Peyer's patch (tissue), 4 donors: ENCODE results near the gene MT1M. TPM values are rescaled to one million over a fixed set of nuclear protein-coding genes. Genes with fewer than 3 reads are reported as not detected.
"Not testable (repeated sequence)": the region's sequence is repeated elsewhere in the genome, so short reads cannot be mapped to it uniquely, and the experiment has no call there.

Experiments
- DNase-seq, 3 donors: peaks; one replicate each; pipeline ENCODE4 v3.0.0-alpha.2; 2017 to 2019
- H3K27ac ChIP-seq, 4 donors: fragments of 200-600 bp; sonication (generic); one replicate each; pipeline ENCODE4 v1.5.1; 2016 to 2019
- H3K27me3 ChIP-seq, 2 donors: fragments of 200-600 bp; sonication (generic); one replicate each; pipeline ENCODE4 v1.5.1; 2019
- H3K36me3 ChIP-seq, 3 donors: fragments of 200-600 bp; sonication (generic); one replicate each; pipeline ENCODE4 v1.5.1; 2016 to 2019
- H3K4me1 ChIP-seq, 4 donors: fragments of 200-600 bp; sonication (generic); one replicate each; pipeline ENCODE4 v1.5.1; 2016 to 2019
- H3K4me3 ChIP-seq, 4 donors: fragments of 200-600 bp; sonication (generic); 1 replicate in 3 of 4; 2 replicates in 1 of 4; pipeline ENCODE4 v1.5.1; 2016 to 2019; ENCODE audit warnings: mild to moderate bottlenecking in 1 of 4
- H3K9me3 ChIP-seq, 4 donors: fragments of 200-600 bp; sonication (generic); one replicate each; pipeline ENCODE4 v1.5.1; 2016 to 2019; ENCODE audit warnings: mild to moderate bottlenecking in 1 of 4
- CTCF ChIP-seq, 6 experiments: fragments of 450-650 bp in 4 of 6; fragments of 200-600 bp in 2 of 6; sonication (generic) in 1 of 6; IDR thresholded peaks; one replicate each; pipeline ENCODE4 v1.5.1; 2017 to 2019; ENCODE audit warnings: antibody characterized with exemption in 6 of 6, mild to moderate bottlenecking in 3 of 6, moderate library complexity in 1 of 6
- POLR2A ChIP-seq, 2 donors: fragments of 450-650 bp; IDR thresholded peaks; one replicate each; pipeline ENCODE4 v1.5.1; 2017; ENCODE audit warnings: antibody characterized with exemption in 2 of 2, mild to moderate bottlenecking in 2 of 2, moderate library complexity in 2 of 2
- total RNA-seq, 4 donors: library from RNA; depleted of rRNA; stranded (reverse); fragments of >200 nt; gene quantifications; one replicate each; pipeline ENCODE4 v1.1.0, GENCODE V29; 2016

MT1M gene
- total RNA-seq, result 100 to 1,000 TPM in 1 of 4 donors, 10 to 100 TPM in 1, 1 to 10 TPM in 2; 3.5 to 252 (median 11.3) TPM

- peaks cover 0 to 11% of the 10 kb centered on the region in 2 donors for H3K27me3 ChIP-seq
- DNase-seq, result peak in 1 of 3 donors; percentile 86
- peak within 1 kb of the TSS; percentile 25 to 78 (median 44) for H3K27ac ChIP-seq
- H3K9me3 ChIP-seq, result no peaks in the 10 kb centered on the region
- H3K4me3 ChIP-seq, result peak within 1 kb of the TSS; percentile 29 to 65 (median 46)
- H3K4me1 ChIP-seq, result peaks cover 0 to 17% (median 0%) of the 10 kb centered on the region in 4 donors
- no peaks in the 10 kb centered on the region for H3K36me3 ChIP-seq
- TF ChIP-seq CTCF (IDR thresholded peaks at IDR 0.05) (no peak), POLR2A (IDR thresholded peaks at IDR 0.05) (no peak)
Measured at GRCh38 chr16:56632156-56632847, at the start of gene MT1M. Gene MT1M (plus strand): TSS chr16:56632659. CDS start chr16:56632732, 73 bp downstream.

- DNase-seq, H3K27me3 ChIP-seq, H3K27ac ChIP-seq, H3K4me3 ChIP-seq, H3K4me1 ChIP-seq, H3K36me3 ChIP-seq, H3K9me3 ChIP-seq: not testable (repeated sequence)
Measured at GRCh38 chr16:56582911-56583310, 49.5 kb upstream of the MT1M start.

- TF ChIP-seq CTCF (IDR thresholded peaks at IDR 0.05) (no peak), POLR2A (IDR thresholded peaks at IDR 0.05) (no peak)
- Histone ChIP-seq H3K4me3 (no peak overlapping the region), H3K9me3 (no peaks in the 10 kb centered on the region), H3K4me1 (no peaks in the 10 kb centered on the region), H3K27ac (no peak overlapping the region), H3K36me3 (no peaks in the 10 kb centered on the region), H3K27me3 (no peaks in the 10 kb centered on the region)
- peak in 1 of 3 donors; percentile 3 for DNase-seq
Measured at GRCh38 chr16:56583351-56584168, 48.9 kb upstream of the MT1M start.

- peak in 1 of 3 donors; percentile 18 for DNase-seq
- no peak overlapping the region for H3K27ac ChIP-seq
- no peaks in the 10 kb centered on the region for H3K9me3 ChIP-seq
- H3K4me1 ChIP-seq, result peaks cover 0 to 6% (median under 1%) of the 10 kb centered on the region in 4 donors
- H3K27me3 ChIP-seq, result peaks cover 0 to 5% of the 10 kb centered on the region in 2 donors
- H3K4me3 ChIP-seq, result no peak overlapping the region
- TF ChIP-seq CTCF (IDR thresholded peaks at IDR 0.05), result no peak
- TF ChIP-seq POLR2A (IDR thresholded peaks at IDR 0.05), result no peak
- H3K36me3 ChIP-seq, result no peaks in the 10 kb centered on the region
Measured at GRCh38 chr16:56584276-56584675, 48.2 kb upstream of the MT1M start.

GRCh38 chr16:56588781-56589140 is 43.7 kb upstream of the MT1M start:
- Histone ChIP-seq H3K27me3 (peaks cover 0 to 10% of the 10 kb centered on the region in 2 donors), H3K4me1 (peaks cover 0 to 12% (median 2%) of the 10 kb centered on the region in 4 donors), H3K36me3 (no peaks in the 10 kb centered on the region), H3K4me3 (peak overlapping the region in 2 of 4 donors; percentile 52 to 54), H3K27ac (no peak overlapping the region), H3K9me3 (no peaks in the 10 kb centered on the region)
- peak in 1 of 3 donors; percentile 18 for DNase-seq
- TF ChIP-seq CTCF (IDR thresholded peaks at IDR 0.05), result no peak
- no peak for TF ChIP-seq POLR2A (IDR thresholded peaks at IDR 0.05)
